Neural crest cell (in vitro differentiated cells): ENCODE measurements around the gene MTREX. TPM values are rescaled to one million over a fixed set of nuclear protein-coding genes. Genes with fewer than 3 reads are reported as not detected.

Experiments used
- DNase-seq: peaks from one replicate; pipeline ENCODE4 v3.0.0; 2021; ENCODE audit warnings: low read depth, mixed read lengths, low spot score
- H3K27ac Mint-ChIP-seq: one replicate; pipeline ENCODE4 v1.8.0; 2021; ENCODE audit warnings: mild to moderate bottlenecking, mixed read lengths; ENCODE audit not compliant: unreplicated experiment
- H3K27me3 Mint-ChIP-seq: 2 replicates; pipeline ENCODE4 v1.8.0; 2021; ENCODE audit warnings: low read depth, mild to moderate bottlenecking, mixed read lengths
- H3K36me3 Mint-ChIP-seq: 2 replicates; pipeline ENCODE4 v1.8.0; 2021; ENCODE audit warnings: low read depth, mild to moderate bottlenecking, mixed read lengths
- H3K4me1 Mint-ChIP-seq: 2 replicates; pipeline ENCODE4 v1.8.0; 2021; ENCODE audit warnings: mixed read lengths
- H3K4me3 Mint-ChIP-seq: one replicate; pipeline ENCODE4 v1.8.0; 2021; ENCODE audit warnings: mild to moderate bottlenecking, mixed read lengths
- H3K9me3 Mint-ChIP-seq: 2 replicates; pipeline ENCODE4 v1.8.0; 2021; ENCODE audit warnings: mixed read lengths
- CTCF ChIP-seq: fragments of 200-600 bp; sonication (generic); conservative IDR thresholded peaks from 2 replicates; pipeline ENCODE4 v1.5.0; 2021; ENCODE audit warnings: antibody characterized with exemption, mild to moderate bottlenecking
- total RNA-seq: library from RNA; stranded (reverse); gene quantifications from 2 replicates; pipeline ENCODE4 v1.2.1, GENCODE V29; 2021

MTREX gene
- total RNA-seq, 1 donor from 2014 or later = 101 TPM

DNA sequence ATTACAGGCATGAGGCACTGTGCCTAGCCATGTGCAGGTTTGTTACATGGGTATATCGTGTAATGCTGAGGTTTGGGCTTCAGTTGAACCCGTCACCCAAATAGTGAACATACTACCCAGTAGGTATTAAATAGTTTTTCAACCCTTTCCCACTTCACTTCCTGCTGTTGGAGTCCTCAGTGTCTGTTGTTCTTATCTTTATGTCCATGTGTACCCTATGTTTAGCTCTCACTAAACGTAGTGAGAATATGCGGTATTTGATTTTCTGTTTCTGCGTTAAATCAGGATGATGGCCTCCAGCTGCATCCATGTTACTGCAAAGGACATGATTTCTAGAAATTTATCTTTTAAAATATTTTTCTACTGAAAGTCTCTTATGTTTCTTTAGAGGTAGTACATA lies 17.8 kb downstream of the MTREX start:
- DNase-seq = no peak
- no peak for TF ChIP-seq CTCF
- no peaks in the 10 kb centered on the region for H3K27me3 Mint-ChIP-seq
- H3K27ac Mint-ChIP-seq = no peak overlapping the region
- no peak overlapping the region for H3K4me3 Mint-ChIP-seq
- H3K36me3 Mint-ChIP-seq = peaks cover 5% of the 10 kb centered on the region
- peaks cover 10% of the 10 kb centered on the region for H3K4me1 Mint-ChIP-seq
- H3K9me3 Mint-ChIP-seq = no peaks in the 10 kb centered on the region

GRCh38 chr5:55327281-55327680 lies 19.5 kb downstream of the MTREX start:
- peaks cover 6% of the 10 kb centered on the region for H3K4me1 Mint-ChIP-seq
- no peak for TF ChIP-seq CTCF

DNA sequence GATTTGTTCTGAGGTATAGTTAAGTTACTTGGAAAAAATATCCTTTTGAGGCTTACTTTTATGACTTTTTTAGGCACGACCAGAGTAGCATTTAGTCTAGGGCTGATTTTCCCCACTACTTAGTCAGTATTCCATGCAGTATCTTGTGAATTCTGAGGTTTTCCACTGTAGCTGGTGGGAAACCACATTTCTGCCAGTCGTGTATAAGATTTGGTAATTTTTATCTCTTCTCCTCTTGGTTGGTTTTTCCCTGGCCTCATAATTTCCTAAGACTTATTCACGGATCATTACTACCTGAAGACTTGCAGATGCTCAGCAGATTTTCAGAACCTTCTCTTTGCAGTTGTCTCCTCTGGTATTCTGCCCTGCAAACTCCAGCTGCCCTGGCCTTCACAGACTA lies 23.5 kb downstream of the MTREX start:
- Mint-ChIP-seq H3K27me3 (no peaks in the 10 kb centered on the region), H3K4me1 (peaks cover 6% of the 10 kb centered on the region), H3K9me3 (no peaks in the 10 kb centered on the region), H3K27ac (no peak overlapping the region), H3K4me3 (no peak overlapping the region), H3K36me3 (peaks cover 13% of the 10 kb centered on the region)
- DNase-seq = no peak
- no peak for TF ChIP-seq CTCF

More at GRCh38 chr5:55327281-55327680, 19.5 kb downstream of the MTREX start:
- Mint-ChIP-seq H3K9me3 (no peaks in the 10 kb centered on the region), H3K27ac (peak overlapping the region; percentile 38), H3K4me3 (no peak overlapping the region), H3K36me3 (peaks cover 5% of the 10 kb centered on the region), H3K27me3 (no peaks in the 10 kb centered on the region)
- DNase-seq = no peak

GRCh38 chr5:55333017-55333416 lies 25.2 kb downstream of the MTREX start:
- Mint-ChIP-seq H3K36me3 (peaks cover 13% of the 10 kb centered on the region), H3K4me3 (no peak overlapping the region), H3K27ac (no peak overlapping the region), H3K9me3 (no peaks in the 10 kb centered on the region), H3K4me1 (peaks cover 6% of the 10 kb centered on the region), H3K27me3 (no peaks in the 10 kb centered on the region)
- no peak for DNase-seq
- TF ChIP-seq CTCF = no peak

GRCh38 chr5:55333811-55334210 lies 26.0 kb downstream of the MTREX start:
- no peak for DNase-seq
- H3K27me3 Mint-ChIP-seq = no peaks in the 10 kb centered on the region
- H3K9me3 Mint-ChIP-seq = no peaks in the 10 kb centered on the region

More at GRCh38 chr5:55333811-55334210, 26.0 kb downstream of the MTREX start:
- Mint-ChIP-seq H3K4me3 (no peak overlapping the region), H3K27ac (no peak overlapping the region), H3K4me1 (peaks cover 1% of the 10 kb centered on the region), H3K36me3 (peaks cover 13% of the 10 kb centered on the region)
- TF ChIP-seq CTCF = no peak
